NCI-H446 (cell line): ENCODE data around the gene SPNS3.

Source experiments
- DNase-seq, 2 experiments: peaks; one replicate each; lab custom pipeline; 2025; lab: John Stamatoyannopoulos, UW

Gene SPNS3

GRCh38 chr17:4487820-4488716 lies 54.3 kb downstream of the SPNS3 start:
- peak; percentile 33 to 72 for DNase-seq

GRCh38 chr17:4488989-4489595 lies 55.4 kb downstream of the SPNS3 start:
- DNase-seq: no peak

- DNase-seq: no peak
These were observed 56.4 kb downstream of the SPNS3 start for GRCh38 chr17:4490109-4490591.

GRCh38 chr17:4490637-4491061 lies 56.9 kb downstream of the SPNS3 start:
- no peak for DNase-seq

- no peak for DNase-seq
These were observed 59.2 kb downstream of the SPNS3 start for GRCh38 chr17:4492721-4493561.

GRCh38 chr17:4497101-4497824 lies 63.5 kb downstream of the SPNS3 start:
- DNase-seq: no peak

- peak in 1 of 2 experiments; percentile 70 for DNase-seq
These were observed 65.0 kb downstream of the SPNS3 start, which contains the start of gene SPNS2 for GRCh38 chr17:4498461-4499397. SPNS2 (plus strand) TSS chr17:4498881; CDS start chr17:4499048, 167 bp downstream.

- DNase-seq: no peak
These were observed 65.9 kb downstream of the SPNS3 start for GRCh38 chr17:4499431-4500190.

- no peak for DNase-seq
These were observed 66.4 kb downstream of the SPNS3 start for GRCh38 chr17:4500191-4500571.

- no peak for DNase-seq
These were observed 67.7 kb downstream of the SPNS3 start for GRCh38 chr17:4501295-4501949.

- no peak for DNase-seq
These were observed 68.9 kb downstream of the SPNS3 start for GRCh38 chr17:4502466-4503154.

- no peak for DNase-seq
These were observed 69.7 kb downstream of the SPNS3 start for GRCh38 chr17:4503283-4504025.

GRCh38 chr17:4504188-4504587 lies 70.4 kb downstream of the SPNS3 start:
- DNase-seq: no peak

- no peak for DNase-seq
These were observed 71.4 kb downstream of the SPNS3 start for GRCh38 chr17:4505187-4505586.

- no peak for DNase-seq
These were observed 72.6 kb downstream of the SPNS3 start for GRCh38 chr17:4506175-4506813.

GRCh38 chr17:4506892-4507291 lies 73.2 kb downstream of the SPNS3 start:
- DNase-seq: no peak
